HuH-7 (cell line): Measurements from ENCODE around the gene ROBO1.

ENCODE experiments used
- DNase-seq: peaks from one replicate; pipeline ENCODE4 v3.0.0; 2011; ENCODE audit warnings: low spot score

Gene ROBO1

GRCh38 chr3:78976200-78976599 is 791.6 kb downstream of the ROBO1 start:
- DNase-seq: no peak

GRCh38 chr3:78974181-78974790 is 793.5 kb downstream of the ROBO1 start:
- no peak for DNase-seq

- no peak for DNase-seq
These were observed 795.0 kb downstream of the ROBO1 start for GRCh38 chr3:78972617-78973301.

GRCh38 chr3:78970656-78971055 is 797.1 kb downstream of the ROBO1 start:
- DNase-seq: no peak

GRCh38 chr3:78969483-78969882 is 798.3 kb downstream of the ROBO1 start:
- DNase-seq: no peak

- DNase-seq: no peak
These were observed 800.7 kb downstream of the ROBO1 start for GRCh38 chr3:78967061-78967460.

- DNase-seq: no peak
These were observed 804.0 kb downstream of the ROBO1 start for GRCh38 chr3:78963771-78964170.

GRCh38 chr3:78957456-78957855 is 810.3 kb downstream of the ROBO1 start:
- no peak for DNase-seq

- DNase-seq: no peak
These were observed 816.4 kb downstream of the ROBO1 start for GRCh38 chr3:78951342-78951945.

GRCh38 chr3:78941587-78941986 is 826.2 kb downstream of the ROBO1 start:
- no peak for DNase-seq

GRCh38 chr3:78940626-78941025 is 827.2 kb downstream of the ROBO1 start:
- no peak for DNase-seq

- no peak for DNase-seq
These were observed 827.7 kb downstream of the ROBO1 start for GRCh38 chr3:78940128-78940527.

GRCh38 chr3:78937475-78937874 is 830.3 kb downstream of the ROBO1 start:
- no peak for DNase-seq

- no peak for DNase-seq
These were observed 840.0 kb downstream of the ROBO1 start for GRCh38 chr3:78927759-78928158.

- DNase-seq: no peak
These were observed 841.3 kb downstream of the ROBO1 start for GRCh38 chr3:78926523-78926922.

GRCh38 chr3:78924711-78925110 is 843.1 kb downstream of the ROBO1 start:
- no peak for DNase-seq

GRCh38 chr3:78919021-78919755 is 848.6 kb downstream of the ROBO1 start:
- peak; percentile 19 for DNase-seq

- DNase-seq: no peak
These were observed 849.3 kb downstream of the ROBO1 start for GRCh38 chr3:78918361-78919020.

GRCh38 chr3:78917536-78917935 is 850.3 kb downstream of the ROBO1 start:
- DNase-seq: no peak

GRCh38 chr3:78913711-78914110 is 854.1 kb downstream of the ROBO1 start:
- DNase-seq: no peak

- no peak for DNase-seq
These were observed 855.1 kb downstream of the ROBO1 start for GRCh38 chr3:78912687-78913086.

- DNase-seq: no peak
These were observed 855.5 kb downstream of the ROBO1 start for GRCh38 chr3:78912259-78912658.
